Thoracic aorta (tissue), 2 donors: ENCODE data around the gene RC3H2. TPM values are rescaled to one million over a fixed set of nuclear protein-coding genes. Genes with fewer than 3 reads are reported as not detected.

ENCODE experiments used
- ATAC-seq: fragments of 150-250 bp; one replicate; pipeline ENCODE4 v1.8.0; 2017; ENCODE audit warnings: low read depth; ENCODE audit not compliant: insufficient number of reproducible peaks, low FRiP score
- DNase-seq: peaks from one replicate; pipeline ENCODE4 v3.0.0-alpha.2; 2020; ENCODE audit warnings: low spot score
- H3K27ac ChIP-seq, 2 donors: fragments of 200-600 bp; sonication (generic); 1 replicate in 1 of 2; 2 replicates in 1 of 2; pipeline ENCODE4 v1.5.1; 2016; ENCODE audit warnings: mild to moderate bottlenecking in 2 of 2, moderate library complexity in 2 of 2
- H3K27me3 ChIP-seq: fragments of 200-600 bp; sonication (generic); replicated peaks from 2 replicates; pipeline ENCODE4 v1.6.0; 2016; ENCODE audit warnings: mild to moderate bottlenecking; ENCODE audit not compliant: insufficient read depth
- H3K36me3 ChIP-seq: fragments of 200-600 bp; sonication (generic); one replicate; pipeline ENCODE4 v1.5.1; 2016
- H3K4me1 ChIP-seq, 2 donors: fragments of 200-600 bp; sonication (generic); 1 replicate in 1 of 2; 2 replicates in 1 of 2; pipeline versions ENCODE4 v1.5.1 to v1.6.0; 2016; ENCODE audit warnings: low read depth in 2 of 2, mild to moderate bottlenecking in 1 of 2; ENCODE audit not compliant: control insufficient read depth in 1 of 2
- H3K4me3 ChIP-seq: fragments of 200-600 bp; sonication (generic); 2 replicates; pipeline ENCODE4 v1.5.1; 2016; ENCODE audit warnings: mild to moderate bottlenecking
- H3K9me3 ChIP-seq: fragments of 200-600 bp; sonication (generic); 2 replicates; pipeline ENCODE4 v1.5.1; 2016
- CTCF ChIP-seq: fragments of 200-600 bp; sonication (generic); IDR thresholded peaks from one replicate; pipeline ENCODE4 v1.5.1; 2019; ENCODE audit warnings: antibody characterized with exemption
- total RNA-seq, 2 donors: library from RNA; depleted of rRNA; stranded (reverse); fragments of >200 nt; gene quantifications; one replicate each; pipeline versions ENCODE4 v1.1.0 to v1.2.3, GENCODE V29; 2016

RC3H2 gene
- total RNA-seq, 2 donors from 2014 or later = 45.9 to 49.5 TPM

DNA sequence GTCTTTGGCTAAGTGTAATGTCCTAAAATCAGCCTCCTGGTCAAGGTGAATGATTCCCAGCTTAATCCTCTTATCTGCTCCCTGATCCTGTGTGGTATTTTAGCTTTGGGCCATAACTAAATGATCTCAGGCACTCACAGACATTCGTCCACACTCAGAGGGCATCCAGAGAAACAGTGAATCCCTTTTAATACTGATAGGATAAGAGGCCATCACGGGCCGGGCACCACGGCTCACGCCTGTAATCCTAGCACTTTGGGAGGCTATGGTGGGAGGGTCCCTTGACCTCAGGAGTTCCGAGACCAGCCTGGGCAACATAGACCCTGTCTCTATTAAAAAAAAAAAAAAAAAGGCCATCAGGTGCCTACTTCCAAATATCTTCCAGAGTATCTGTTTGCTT, 83.1 kb downstream of the RC3H2 start:
- Histone ChIP-seq H3K27ac (no peak overlapping the region), H3K4me1 (peaks cover 7 to 14% of the 10 kb centered on the region in 2 donors), H3K27me3 (no peaks in the 10 kb centered on the region), H3K4me3 (no peak overlapping the region), H3K9me3 (no peaks in the 10 kb centered on the region), H3K36me3 (peaks cover 22% of the 10 kb centered on the region)
- no peak for DNase-seq
- TF ChIP-seq CTCF = no peak
- ATAC-seq = no peak

DNA sequence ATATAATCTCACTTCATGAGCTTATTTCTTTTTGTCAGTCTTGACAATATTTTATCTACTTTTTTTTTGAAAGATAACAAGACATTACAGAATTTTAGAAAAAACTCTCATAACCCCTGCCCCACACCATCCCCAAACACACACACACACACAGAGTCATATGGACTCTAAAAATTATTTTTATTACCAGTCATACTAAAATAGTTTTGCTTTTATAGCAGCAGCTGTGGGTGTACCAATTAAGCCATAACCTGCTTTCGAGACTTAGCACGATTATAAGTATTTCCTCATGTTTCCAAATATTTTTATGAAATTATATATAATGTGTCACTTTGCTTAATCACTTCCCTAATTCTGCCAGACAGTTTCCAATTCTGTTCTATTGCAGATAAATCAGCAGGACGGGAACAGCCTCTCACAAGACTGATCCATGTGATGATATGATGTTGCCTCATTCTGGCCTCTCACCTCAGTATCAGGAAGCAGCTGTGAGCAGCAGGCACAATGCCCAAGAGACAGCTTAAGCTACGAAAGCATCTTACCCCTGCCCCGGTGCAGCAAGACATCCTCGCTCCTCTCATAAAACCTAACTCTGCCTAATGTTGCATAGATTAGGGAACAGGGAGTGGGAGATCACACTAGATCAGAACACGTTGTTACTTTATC, 83.7 kb downstream of the RC3H2 start:
- no peak for ATAC-seq
- Histone ChIP-seq H3K27ac (no peak overlapping the region), H3K4me1 (peaks cover 2 to 8% of the 10 kb centered on the region in 2 donors), H3K36me3 (peaks cover 22% of the 10 kb centered on the region), H3K27me3 (no peaks in the 10 kb centered on the region), H3K4me3 (no peak overlapping the region), H3K9me3 (no peaks in the 10 kb centered on the region)
- no peak for DNase-seq
- no peak for TF ChIP-seq CTCF

GRCh38 chr9:122820490-122820845, 84.7 kb downstream of the RC3H2 start:
- Histone ChIP-seq H3K27me3 (no peaks in the 10 kb centered on the region), H3K4me1 (peaks cover 9 to 10% of the 10 kb centered on the region in 2 donors), H3K4me3 (no peak overlapping the region), H3K9me3 (no peaks in the 10 kb centered on the region), H3K27ac (no peak overlapping the region), H3K36me3 (peaks cover 22% of the 10 kb centered on the region)
- DNase-seq (no peak), ATAC-seq (no peak)
- no peak for TF ChIP-seq CTCF

DNA sequence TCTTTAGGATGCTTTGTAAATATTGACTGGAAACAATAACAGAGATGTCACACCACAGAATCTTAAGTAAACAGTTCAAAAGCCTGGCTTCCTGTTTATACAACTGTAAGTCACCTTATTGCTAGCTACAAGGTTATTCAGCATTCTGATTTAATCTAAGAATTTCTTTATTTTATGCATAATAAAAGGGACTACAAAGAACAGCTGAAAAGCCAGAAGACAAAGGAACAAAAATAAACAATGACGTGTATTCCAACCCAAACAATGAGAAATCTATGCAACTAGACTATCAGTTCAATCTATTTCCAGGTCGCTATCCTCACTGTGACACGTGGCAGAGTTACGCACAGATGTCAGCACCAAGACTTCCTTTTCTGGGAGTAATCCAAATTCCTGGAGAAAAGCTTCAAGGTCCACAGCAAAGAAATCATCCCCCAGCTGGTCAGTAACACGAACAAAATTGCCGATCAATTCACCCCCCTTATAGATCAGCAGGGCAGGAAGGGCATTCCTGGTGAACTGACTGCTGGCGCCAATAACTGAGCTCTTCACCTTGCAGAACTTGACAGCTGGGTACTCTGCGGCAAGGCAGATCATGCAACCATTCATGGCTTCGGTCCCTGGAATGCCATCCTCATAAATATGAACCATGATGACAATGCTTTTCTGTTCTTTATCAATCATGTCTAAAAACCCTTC, 85.2 kb downstream of the RC3H2 start:
- Histone ChIP-seq H3K9me3 (no peaks in the 10 kb centered on the region), H3K27me3 (no peaks in the 10 kb centered on the region), H3K4me3 (no peak overlapping the region), H3K27ac (no peak overlapping the region), H3K4me1 (peaks cover 10 to 12% of the 10 kb centered on the region in 2 donors), H3K36me3 (peaks cover 22% of the 10 kb centered on the region)
- DNase-seq = no peak
- TF ChIP-seq CTCF = no peak
- ATAC-seq = no peak

DNA sequence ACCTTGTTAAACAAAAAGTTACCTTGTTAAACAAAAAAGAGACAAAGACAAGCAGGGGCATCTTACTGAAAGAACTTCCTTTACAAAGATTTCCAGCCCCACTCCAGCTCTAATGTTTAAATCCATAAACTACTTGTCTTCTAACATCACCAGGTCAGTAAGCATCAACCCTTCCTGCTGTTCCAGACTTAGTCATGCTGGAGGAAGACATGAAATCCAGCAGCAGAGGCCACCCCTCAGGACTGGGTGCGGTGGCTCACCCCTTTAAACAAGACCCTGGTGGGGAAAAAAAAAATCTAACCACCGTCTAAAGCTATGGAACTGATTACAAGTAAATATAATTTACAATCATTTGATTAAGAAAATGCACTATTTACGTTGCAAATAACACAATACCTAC, 85.8 kb downstream of the RC3H2 start:
- ATAC-seq = no peak

More for the DNA sequence above, 85.8 kb downstream of the RC3H2 start:
- Histone ChIP-seq H3K36me3 (peaks cover 22% of the 10 kb centered on the region), H3K4me3 (no peak overlapping the region), H3K9me3 (no peaks in the 10 kb centered on the region), H3K27me3 (no peaks in the 10 kb centered on the region), H3K27ac (no peak overlapping the region), H3K4me1 (peaks cover 10 to 12% of the 10 kb centered on the region in 2 donors)
- no peak for TF ChIP-seq CTCF
- DNase-seq = no peak
